ENCODE results near the gene BMPR1A.
"Not testable (repeated sequence)": the region's sequence is repeated elsewhere in the genome, so short reads cannot be mapped to it uniquely, and the experiment has no call there.

BMPR1A gene

GRCh38 chr10:86898511-86898910, 142.1 kb downstream of the BMPR1A start:
- no peak for DNase-seq

- DNase-seq, result no peak
These were observed 142.7 kb downstream of the BMPR1A start for GRCh38 chr10:86899132-86899531.

GRCh38 chr10:86899670-86900276, 143.4 kb downstream of the BMPR1A start:
- DNase-seq, result peak; percentile 45

GRCh38 chr10:86900955-86901354, 144.5 kb downstream of the BMPR1A start:
- peak; percentile 64 for DNase-seq

GRCh38 chr10:86904600-86904999, 148.2 kb downstream of the BMPR1A start:
- no peak for DNase-seq

GRCh38 chr10:86905429-86905828, 149.0 kb downstream of the BMPR1A start:
- no peak for DNase-seq

- no peak for DNase-seq
These were observed 158.3 kb downstream of the BMPR1A start for GRCh38 chr10:86914734-86915133.

GRCh38 chr10:86918022-86918471, 161.6 kb downstream of the BMPR1A start:
- DNase-seq, result no peak

- DNase-seq, result no peak
These were observed 166.1 kb downstream of the BMPR1A start for GRCh38 chr10:86922553-86922961.

GRCh38 chr10:86929468-86930380, 173.3 kb downstream of the BMPR1A start:
- no peak for DNase-seq

- no peak for DNase-seq
These were observed 175.5 kb downstream of the BMPR1A start for GRCh38 chr10:86931872-86932271.

GRCh38 chr10:86932674-86933073, 176.3 kb downstream of the BMPR1A start:
- no peak for DNase-seq

- DNase-seq, result not testable (repeated sequence)
These were observed 177.8 kb downstream of the BMPR1A start for GRCh38 chr10:86934162-86934711.

GRCh38 chr10:86936661-86937501, 180.5 kb downstream of the BMPR1A start:
- DNase-seq, result no peak

- DNase-seq, result no peak
These were observed 181.2 kb downstream of the BMPR1A start for GRCh38 chr10:86937502-86938154.

- DNase-seq, result no peak
These were observed 181.8 kb downstream of the BMPR1A start for GRCh38 chr10:86938260-86938659.

- not testable (repeated sequence) for DNase-seq
These were observed 183.7 kb downstream of the BMPR1A start for GRCh38 chr10:86940076-86940475.

- no peak for DNase-seq
These were observed 184.3 kb downstream of the BMPR1A start for GRCh38 chr10:86940677-86941076.

GRCh38 chr10:86941426-86941825, 185.0 kb downstream of the BMPR1A start:
- no peak for DNase-seq

- DNase-seq, result no peak
These were observed 185.6 kb downstream of the BMPR1A start for GRCh38 chr10:86941991-86942421.

- DNase-seq, result peak; percentile 45
These were observed 186.3 kb downstream of the BMPR1A start for GRCh38 chr10:86942441-86943315.

Data from left hindlimb (tissue), 1 donor.